K562 (cell line): Measurements from ENCODE around the gene GLI1. TPM values are rescaled to one million over a fixed set of nuclear protein-coding genes. Genes with fewer than 3 reads are reported as not detected.

Experiments used
- EP400 ChIP-seq: fragments of 450-650 bp; IDR thresholded peaks from 2 replicates; pipeline ENCODE4 v1.6.1; 2017; ENCODE audit warnings: antibody characterized with exemption, mild to moderate bottlenecking, moderate library complexity
- KLF6 ChIP-seq: fragments of 250-450 bp; sonication (Bioruptor Pico); IDR thresholded peaks from 2 replicates; pipeline ENCODE4 v1.4.0; 2020; ENCODE audit warnings: mild to moderate bottlenecking, moderate library complexity, borderline replicate concordance
- MLLT1 ChIP-seq, 2 experiments: fragments of 450-650 bp; IDR thresholded peaks; 2 replicates each; pipeline ENCODE4 v1.6.1; 2016
- MTF1 ChIP-seq: fragments of 250-450 bp; sonication (Bioruptor Pico); IDR thresholded peaks from 2 replicates; pipeline ENCODE4 v1.9.0; 2021; ENCODE audit warnings: moderate library complexity, mild to moderate bottlenecking, inconsistent platforms, borderline replicate concordance
- NRF1 ChIP-seq, 2 experiments: fragments of 450-650 bp; IDR thresholded peaks in 1 of 2; conservative IDR thresholded peaks in 1 of 2; 2 replicates each; pipeline ENCODE4 v1.6.1; 2014; ENCODE audit warnings: mild to moderate bottlenecking in 2 of 2
- RAD51 ChIP-seq: fragments of 450-650 bp; IDR thresholded peaks from 2 replicates; pipeline ENCODE4 v1.7.1; 2016; ENCODE audit warnings: low read depth, mild to moderate bottlenecking, borderline replicate concordance
- RBFOX2 ChIP-seq: fragments of 200-400 bp; formaldehyde crosslinking; IDR thresholded peaks from 2 replicates; pipeline ENCODE4 v1.6.1; 2017; ENCODE audit warnings: low read depth, mild to moderate bottlenecking, low read length, moderate library complexity
- SMAD4 ChIP-seq: fragments of 250-450 bp; sonication (Bioruptor Pico); conservative IDR thresholded peaks from 2 replicates; pipeline ENCODE4 v1.8.0; 2021; ENCODE audit warnings: inconsistent platforms, mild to moderate bottlenecking, moderate library complexity
- TCF3 ChIP-seq: sonication (generic); formaldehyde crosslinking; IDR thresholded peaks from 2 replicates; pipeline ENCODE4 v1.4.0; 2020; ENCODE audit warnings: mild to moderate bottlenecking, missing genetic modification reagents
- ZFP30 ChIP-seq: fragments of 250-450 bp; sonication (Bioruptor Pico); IDR thresholded peaks from 2 replicates; pipeline ENCODE4 v1.8.0; 2022; ENCODE audit warnings: moderate library complexity, mild to moderate bottlenecking, inconsistent platforms, borderline replicate concordance
- ZFPM2 ChIP-seq: fragments of 250-450 bp; sonication (Bioruptor Pico); IDR thresholded peaks from 2 replicates; pipeline ENCODE4 v1.5.1; 2022; ENCODE audit warnings: mild to moderate bottlenecking
- ZNF263 ChIP-seq: sonication (generic); formaldehyde crosslinking; IDR thresholded peaks from 2 replicates; pipeline ENCODE4 v1.8.0; 2022; ENCODE audit warnings: mild to moderate bottlenecking, missing genetic modification reagents, borderline replicate concordance
- ZNF592 ChIP-seq: fragments of 450-650 bp; IDR thresholded peaks from 2 replicates; pipeline ENCODE4 v1.6.1; 2017; ENCODE audit warnings: antibody characterized with exemption, mild to moderate bottlenecking
- polyA plus RNA-seq, 8 experiments: library from polyadenylated mRNA; depleted of rRNA in 4 of 8; stranded (reverse) in 5 of 8; unstranded in 3 of 8; fragments of >200 nt; fragmentation: Nextera tagmentation in 2 of 8; fragmentation: Illumina TruSeq in 1 of 8; extraction: Ambion mirVana in 2 of 8; extraction: Trizol in 1 of 8; gene quantifications; 2 replicates each; pipeline versions ENCODE4 v1.2.1 to v1.2.3, GENCODE V29; 2011 to 2014; ENCODE audit warnings: inconsistent platforms in 1 of 8, missing spikeins in 1 of 8
- total RNA-seq, 7 experiments: library from RNA; depleted of rRNA in 6 of 7; stranded (reverse); fragments of >200 nt in 6 of 7; fragmentation: Illumina TruSeq in 2 of 7; extraction: Trizol in 2 of 7; gene quantifications; 2 replicates each; pipeline versions ENCODE4 v1.2.1 to v1.2.3, GENCODE V29; 2011 to 2021; ENCODE audit warnings: low replicate concordance in 1 of 7

The GLI1 gene
- total and polyA plus RNA-seq, 9 of the 15 experiments (the other 6 are each of a cell fraction or from before 2014, with no cell fraction given): 0.24 to 3.7 (median 0.61) TPM

DNA sequence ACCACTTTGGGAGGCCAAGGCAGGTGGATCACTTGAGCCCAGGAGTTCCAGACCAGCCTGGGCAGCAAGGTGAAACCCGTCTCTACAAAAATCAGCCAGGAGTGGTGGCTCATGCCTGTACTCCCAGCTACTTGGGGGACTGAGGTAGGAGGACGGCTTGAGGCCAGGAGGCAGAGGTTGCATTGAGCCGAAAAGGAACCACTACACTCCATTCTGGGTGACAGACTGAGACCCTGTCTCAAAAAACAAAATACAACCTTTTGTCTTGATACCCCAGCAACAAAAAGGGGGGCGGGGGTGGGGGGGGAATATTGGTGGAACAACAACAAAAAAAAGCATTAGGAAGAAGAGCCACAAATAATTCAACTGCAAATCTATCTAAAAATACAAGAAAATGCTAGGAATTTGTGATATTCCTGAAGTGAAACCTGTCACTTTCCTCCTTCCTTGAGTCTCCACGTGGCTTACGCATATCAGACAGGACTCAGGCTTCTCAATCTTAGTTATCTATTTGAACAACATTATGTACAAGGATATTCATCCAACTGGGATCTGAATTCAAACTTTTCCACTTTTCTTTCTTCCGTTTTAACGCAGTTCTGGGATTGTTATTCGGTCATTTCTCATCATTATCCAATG lies 30.0 kb upstream of the GLI1 start (continued):
- TF ChIP-seq MLLT1 (IDR thresholded peaks at IDR 0.05): no peak
- no peak for TF ChIP-seq SMAD4 (CRISPR knock-in tag)
- TF ChIP-seq ZFP30 (CRISPR knock-in tag): no peak
- no peak for TF ChIP-seq KLF6 (CRISPR knock-in tag)
- 0 out of 4 replicates have a peak, but pooled peaks of 1 of the 2 experiments have one; percentile 9 for TF ChIP-seq NRF1 (conservative IDR thresholded peaks at IDR 0.05 in 1 of 2, IDR thresholded peaks at IDR 0.05 in 1 of 2)
- TF ChIP-seq TCF3 (CRISPR knock-in tag): peak; percentile 26; the same call in 1 of the 2 replicates
- peak; percentile 65; the same call in 1 of the 2 replicates for TF ChIP-seq EP400
- 0 out of 2 replicates have a peak, but pooled peaks have one; percentile 25 for TF ChIP-seq ZNF592
- TF ChIP-seq ZNF263 (CRISPR knock-in tag): peak; percentile 24; the same call in 1 of the 2 replicates
- TF ChIP-seq MTF1: no peak
- 0 out of 2 replicates have a peak, but pooled peaks have one; percentile 7 for TF ChIP-seq RBFOX2
- TF ChIP-seq ZFPM2: no peak
- TF ChIP-seq RAD51: peak; percentile 19; the same call in 1 of the 2 replicates
